Breast epithelium (tissue), 3 donors: ENCODE measurements around the gene ZFHX3.

Experiments
- CTCF ChIP-seq, 3 donors: fragments of 450-650 bp; IDR thresholded peaks; one replicate each; pipeline ENCODE4 v1.5.1; 2016 to 2017; ENCODE audit warnings: antibody characterized with exemption in 3 of 3, mild to moderate bottlenecking in 3 of 3, moderate library complexity in 3 of 3
- POLR2A ChIP-seq: fragments of 450-650 bp; IDR thresholded peaks from one replicate; pipeline ENCODE4 v1.6.1; 2016; ENCODE audit warnings: antibody characterized with exemption, mild to moderate bottlenecking, moderate library complexity
- POLR2AphosphoS5 ChIP-seq, 3 donors: sonication (generic); formaldehyde crosslinking; IDR thresholded peaks; one replicate each; pipeline ENCODE4 v1.6.1; 2017; ENCODE audit warnings: antibody characterized with exemption in 3 of 3

GRCh38 chr16:72952404-72952803 lies 95.5 kb downstream of the ZFHX3 start:
- TF ChIP-seq CTCF (IDR thresholded peaks at IDR 0.05) (no peak), POLR2AphosphoS5 (IDR thresholded peaks at IDR 0.05) (no peak), POLR2A (no peak)
